MCF 10A (cell line): Measurements from ENCODE around the gene FRRS1L. TPM values are rescaled to one million over a fixed set of nuclear protein-coding genes. Genes with fewer than 3 reads are reported as not detected.

ENCODE experiments used
- BruUV-seq: library from RNA; stranded (reverse); fragments of 400-500 nt; replicated peaks from 2 replicates; lab custom pipeline; 2021; lab: Mats Ljungman, UMichigan
- CTCF ChIA-PET: fragments of 300-600 bp; sonication (Branson Sonifier 250); formaldehyde crosslinking; extraction: SDS; loops from one replicate; lab custom pipeline; 2021; ENCODE audit warnings: antibody characterized with exemption, inconsistent platforms; lab: Yijun Ruan, JAX
- POLR2A ChIA-PET: fragments of 300-600, 350-650 bp; sonication (Branson Sonifier 250); formaldehyde crosslinking; extraction: SDS; loops from one replicate; lab custom pipeline; 2020; ENCODE audit warnings: antibody characterized with exemption, inconsistent platforms; lab: Yijun Ruan, JAX
- DNase-seq: peaks from one replicate; pipeline ENCODE4 v3.0.0-alpha.2; 2018; ENCODE audit not compliant: unreplicated experiment
- H3K27ac Mint-ChIP-seq: one replicate; pipeline ENCODE4 v1.8.0; 2022; ENCODE audit warnings: mild to moderate bottlenecking, low read depth, mixed read lengths; ENCODE audit not compliant: unreplicated experiment
- H3K27me3 Mint-ChIP-seq: one replicate; pipeline ENCODE4 v1.8.0; 2022; ENCODE audit warnings: mixed read lengths; ENCODE audit not compliant: insufficient read depth, unreplicated experiment
- H3K36me3 Mint-ChIP-seq: one replicate; pipeline ENCODE4 v1.8.0; 2022; ENCODE audit warnings: mild to moderate bottlenecking, moderate library complexity, mixed read lengths; ENCODE audit not compliant: insufficient read depth, unreplicated experiment
- H3K4me1 Mint-ChIP-seq: one replicate; pipeline ENCODE4 v1.8.0; 2022; ENCODE audit warnings: mixed read lengths; ENCODE audit not compliant: insufficient read depth, unreplicated experiment
- H3K4me3 Mint-ChIP-seq: one replicate; pipeline ENCODE4 v1.8.0; 2022; ENCODE audit warnings: mild to moderate bottlenecking, moderate library complexity, mixed read lengths; ENCODE audit not compliant: unreplicated experiment
- H3K9me3 Mint-ChIP-seq: one replicate; pipeline ENCODE4 v1.8.0; 2022; ENCODE audit warnings: mixed read lengths; ENCODE audit not compliant: unreplicated experiment
- intact Hi-C: fragments of 100-400 bp; cut with micrococcal nuclease; formaldehyde crosslinking; loops from 2 replicates; pipeline ENCODE4 v1.14.1; 2022
- total RNA-seq: library from RNA; stranded (reverse); gene quantifications from 2 replicates; pipeline ENCODE4 v1.2.3, GENCODE V29; 2022
- TF ChIP-seq, protein P1 (sequence below): fragments of 200-600 bp; IDR thresholded peaks from one replicate; pipeline ENCODE4 v1.8.0; 2022; ENCODE audit warnings: antibody characterized with exemption, mild to moderate bottlenecking; ENCODE audit not compliant: unreplicated experiment

The FRRS1L gene
- total RNA-seq, 1 experiment from 2014 or later = not detected

DNA sequence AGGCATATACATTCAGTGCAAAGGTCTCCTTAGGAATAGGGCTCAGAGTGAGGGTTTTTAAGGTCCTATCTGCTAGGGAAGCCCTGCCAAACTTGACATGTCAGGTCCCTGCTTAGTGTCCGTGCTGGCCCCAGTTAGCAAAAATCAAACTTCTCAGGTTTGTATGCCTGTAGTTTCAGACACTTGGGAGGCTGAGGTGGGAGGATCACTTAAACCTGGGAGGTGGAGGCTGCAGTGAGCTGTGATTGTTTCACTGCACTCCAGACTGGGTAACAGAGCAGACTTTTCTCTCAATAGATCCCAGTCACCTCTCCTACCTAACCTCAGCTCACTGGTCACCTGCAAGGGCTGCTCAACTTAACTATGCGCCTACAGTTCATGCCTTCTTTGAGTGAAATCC, 28.6 kb downstream of the FRRS1L start:
- intact Hi-C loops = no loop called here
- Mint-ChIP-seq H3K36me3 (no peaks in the 10 kb centered on the region), H3K9me3 (no peaks in the 10 kb centered on the region), H3K4me1 (no peaks in the 10 kb centered on the region), H3K4me3 (no peak overlapping the region), H3K27ac (no peak overlapping the region), H3K27me3 (no peaks in the 10 kb centered on the region)
- no peak for DNase-seq
- POLR2A ChIA-PET = interaction anchor here (0.6 kb wide), 1 partner anchor 19 kb away, joined by 3 read pairs; the partner anchor contains the start of gene TMEM245
- CTCF ChIA-PET = no interaction called here
- no TSS peak for BruUV-seq
- TF ChIP-seq, protein P1, sequence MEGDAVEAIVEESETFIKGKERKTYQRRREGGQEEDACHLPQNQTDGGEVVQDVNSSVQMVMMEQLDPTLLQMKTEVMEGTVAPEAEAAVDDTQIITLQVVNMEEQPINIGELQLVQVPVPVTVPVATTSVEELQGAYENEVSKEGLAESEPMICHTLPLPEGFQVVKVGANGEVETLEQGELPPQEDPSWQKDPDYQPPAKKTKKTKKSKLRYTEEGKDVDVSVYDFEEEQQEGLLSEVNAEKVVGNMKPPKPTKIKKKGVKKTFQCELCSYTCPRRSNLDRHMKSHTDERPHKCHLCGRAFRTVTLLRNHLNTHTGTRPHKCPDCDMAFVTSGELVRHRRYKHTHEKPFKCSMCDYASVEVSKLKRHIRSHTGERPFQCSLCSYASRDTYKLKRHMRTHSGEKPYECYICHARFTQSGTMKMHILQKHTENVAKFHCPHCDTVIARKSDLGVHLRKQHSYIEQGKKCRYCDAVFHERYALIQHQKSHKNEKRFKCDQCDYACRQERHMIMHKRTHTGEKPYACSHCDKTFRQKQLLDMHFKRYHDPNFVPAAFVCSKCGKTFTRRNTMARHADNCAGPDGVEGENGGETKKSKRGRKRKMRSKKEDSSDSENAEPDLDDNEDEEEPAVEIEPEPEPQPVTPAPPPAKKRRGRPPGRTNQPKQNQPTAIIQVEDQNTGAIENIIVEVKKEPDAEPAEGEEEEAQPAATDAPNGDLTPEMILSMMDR = no peak

DNA sequence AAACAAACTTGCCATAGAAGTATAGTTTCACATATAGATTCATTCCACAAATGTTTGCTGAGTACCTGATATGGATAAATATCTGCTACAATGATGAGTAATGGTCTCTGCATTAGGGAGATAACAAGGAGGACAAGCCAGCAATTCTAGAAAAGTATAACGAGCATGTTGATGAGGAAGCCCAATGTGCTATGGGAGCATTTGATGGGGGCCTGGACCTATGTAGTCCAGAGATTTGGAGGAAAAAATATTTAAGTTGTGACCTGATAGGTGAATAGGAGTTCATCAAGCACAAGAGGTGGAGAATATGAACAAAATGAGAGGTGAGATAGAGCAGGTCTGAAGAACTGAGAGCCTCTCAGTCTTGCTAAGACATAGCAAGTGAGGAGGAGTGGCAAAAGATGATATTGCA, 32.9 kb downstream of the FRRS1L start:
- CTCF ChIA-PET = no interaction called here
- POLR2A ChIA-PET = interaction anchor here (1.3 kb wide), 1 partner anchor 15 kb away, joined by 3 read pairs; no protein-coding TSS in a partner anchor
- no peaks in the 10 kb centered on the region for H3K4me1 Mint-ChIP-seq
- TF ChIP-seq, protein P1 = no peak
- no peaks in the 10 kb centered on the region for H3K36me3 Mint-ChIP-seq
- no TSS peak for BruUV-seq
- H3K27me3 Mint-ChIP-seq = no peaks in the 10 kb centered on the region
- no peak for DNase-seq
- H3K9me3 Mint-ChIP-seq = no peaks in the 10 kb centered on the region
- intact Hi-C loops = no loop called here
- no peak overlapping the region for H3K27ac Mint-ChIP-seq
- H3K4me3 Mint-ChIP-seq = no peak overlapping the region

DNA sequence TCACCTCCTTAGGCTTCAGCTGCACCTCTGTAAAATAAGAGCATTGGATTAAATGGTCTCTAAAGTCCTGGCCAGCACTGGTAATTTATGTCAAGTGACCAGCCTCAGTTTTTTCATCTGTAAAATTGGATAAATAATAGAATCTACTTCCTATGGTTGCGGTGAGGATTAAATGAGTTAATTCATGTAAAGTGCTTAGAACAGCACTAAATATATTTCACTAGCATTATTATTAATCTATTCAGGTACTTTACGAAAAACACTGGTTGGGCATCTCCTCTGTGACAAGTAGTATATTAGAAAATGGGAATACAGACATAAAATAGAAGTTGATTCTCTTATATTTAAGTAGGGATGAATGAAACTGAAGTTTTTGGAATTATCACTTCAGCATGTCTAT, 33.5 kb downstream of the FRRS1L start:
- TF ChIP-seq, protein P1 = no peak
- POLR2A ChIA-PET = no interaction called here

DNA sequence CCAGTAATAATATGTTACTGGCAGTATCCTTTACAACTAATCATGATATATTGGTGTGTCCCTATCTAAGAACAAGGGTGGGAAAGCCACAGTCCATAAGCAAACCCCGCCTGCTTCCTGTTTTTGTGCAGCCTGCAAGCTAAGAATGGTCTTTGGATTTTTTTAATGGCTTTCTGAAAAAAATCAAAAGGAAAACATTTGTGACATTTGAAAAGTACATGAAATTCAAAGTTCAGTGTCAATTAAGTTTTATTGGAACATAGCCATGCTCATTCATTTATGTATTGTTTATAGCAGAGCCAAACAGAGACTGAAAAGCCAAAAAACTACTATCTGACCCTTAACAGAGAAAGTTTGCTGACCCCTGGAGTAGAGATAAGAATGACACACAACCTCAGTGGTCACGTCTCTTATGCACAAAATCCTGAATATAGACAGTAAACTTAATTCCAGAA, 34.5 kb downstream of the FRRS1L start:
- BruUV-seq = no TSS peak
- no peak overlapping the region for H3K4me3 Mint-ChIP-seq
- intact Hi-C loops = no loop called here
- POLR2A ChIA-PET = interaction anchor here (0.6 kb wide), 1 partner anchor 11 kb away, joined by 3 read pairs; no protein-coding TSS in a partner anchor
- DNase-seq = no peak
- no peak overlapping the region for H3K27ac Mint-ChIP-seq
- TF ChIP-seq, protein P1 = no peak
- H3K36me3 Mint-ChIP-seq = no peaks in the 10 kb centered on the region
- CTCF ChIA-PET = interaction anchor here (0.8 kb wide), 1 partner anchor 19 kb away, joined by 3 read pairs; no protein-coding TSS in a partner anchor
- no peaks in the 10 kb centered on the region for H3K4me1 Mint-ChIP-seq
- H3K27me3 Mint-ChIP-seq = no peaks in the 10 kb centered on the region
- H3K9me3 Mint-ChIP-seq = no peaks in the 10 kb centered on the region

More for the DNA sequence above, 33.5 kb downstream of the FRRS1L start:
- no peak for DNase-seq
- intact Hi-C loops = no loop called here
- H3K9me3 Mint-ChIP-seq = no peaks in the 10 kb centered on the region
- H3K4me3 Mint-ChIP-seq = no peak overlapping the region
- no peaks in the 10 kb centered on the region for H3K4me1 Mint-ChIP-seq
- no peaks in the 10 kb centered on the region for H3K27me3 Mint-ChIP-seq
- CTCF ChIA-PET = no interaction called here
- BruUV-seq = no TSS peak
- H3K36me3 Mint-ChIP-seq = no peaks in the 10 kb centered on the region
- H3K27ac Mint-ChIP-seq = no peak overlapping the region
